DMS79 (cell line): ENCODE results near the gene WBP1.
"Not testable (repeated sequence)": the region's sequence is repeated elsewhere in the genome, so short reads cannot be mapped to it uniquely, and the experiment has no call there.

Experiments
- DNase-seq: peaks from one replicate; lab custom pipeline; 2025; lab: John Stamatoyannopoulos, UW

Gene WBP1

DNA sequence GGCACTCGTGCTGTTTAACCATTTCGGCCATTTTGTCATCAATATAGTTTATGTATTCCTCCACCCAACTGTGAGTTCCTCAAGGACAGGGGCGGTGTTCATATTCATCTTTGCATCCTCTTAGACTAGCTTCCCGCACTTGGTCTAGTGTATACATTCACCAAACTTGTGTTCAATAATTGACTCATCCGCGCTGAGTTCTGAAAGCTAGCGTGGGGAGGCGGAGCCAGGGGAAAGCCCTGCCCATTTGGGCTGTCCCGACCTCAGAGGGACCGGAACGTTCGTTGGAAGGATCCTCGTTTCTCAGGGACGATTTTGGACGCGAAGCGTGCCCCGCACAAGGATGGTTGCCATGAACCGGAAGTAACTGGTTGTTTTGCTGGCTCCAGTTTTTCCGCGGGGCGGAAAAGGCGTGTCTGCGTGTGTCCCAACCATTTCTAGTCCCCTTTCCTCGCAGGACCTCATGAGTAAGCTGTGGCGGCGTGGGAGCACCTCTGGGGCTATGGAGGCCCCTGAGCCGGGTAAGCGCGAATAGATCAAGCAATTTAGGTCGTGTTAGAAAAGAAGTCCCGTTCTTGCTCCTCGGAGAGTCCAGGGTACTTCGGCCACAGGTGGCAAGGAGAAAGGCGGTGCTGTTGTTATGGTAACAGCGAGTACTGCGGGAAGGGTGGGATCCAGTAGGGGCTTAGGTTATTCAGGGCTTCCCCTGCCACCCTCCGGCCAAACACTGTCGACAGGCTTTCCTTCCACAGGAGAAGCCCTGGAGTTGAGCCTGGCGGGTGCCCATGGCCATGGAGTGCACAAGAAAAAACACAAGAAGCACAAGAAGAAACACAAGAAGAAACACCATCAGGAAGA, 3.4 kb upstream of the WBP1 start, which contains the start of gene INO80B:
Gene INO80B (plus strand): TSS at position 434 of the 858 bp plus-strand sequence. CDS start 30 bp downstream, at position 464.
- peak; percentile 79 for DNase-seq

DNA sequence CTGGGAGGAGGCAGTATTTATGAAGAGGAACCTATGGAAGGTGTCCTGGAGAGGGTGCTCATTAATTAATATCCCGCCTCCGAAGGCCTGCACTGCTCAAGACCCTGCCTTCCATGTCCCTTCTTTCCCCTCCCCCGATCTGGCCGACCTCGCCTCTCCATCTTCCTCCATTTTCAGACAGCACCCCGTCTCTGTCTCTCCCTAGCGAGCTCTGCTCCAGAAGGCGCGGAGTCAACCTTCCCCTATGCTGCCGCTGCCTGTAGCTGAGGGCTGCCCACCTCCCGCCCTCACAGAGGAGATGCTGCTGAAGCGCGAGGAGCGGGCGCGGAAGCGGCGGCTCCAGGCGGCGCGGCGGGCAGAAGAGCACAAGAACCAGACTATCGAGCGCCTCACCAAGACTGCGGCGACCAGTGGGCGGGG, 1.1 kb upstream of the WBP1 start:
- peak; percentile 58 for DNase-seq

DNA sequence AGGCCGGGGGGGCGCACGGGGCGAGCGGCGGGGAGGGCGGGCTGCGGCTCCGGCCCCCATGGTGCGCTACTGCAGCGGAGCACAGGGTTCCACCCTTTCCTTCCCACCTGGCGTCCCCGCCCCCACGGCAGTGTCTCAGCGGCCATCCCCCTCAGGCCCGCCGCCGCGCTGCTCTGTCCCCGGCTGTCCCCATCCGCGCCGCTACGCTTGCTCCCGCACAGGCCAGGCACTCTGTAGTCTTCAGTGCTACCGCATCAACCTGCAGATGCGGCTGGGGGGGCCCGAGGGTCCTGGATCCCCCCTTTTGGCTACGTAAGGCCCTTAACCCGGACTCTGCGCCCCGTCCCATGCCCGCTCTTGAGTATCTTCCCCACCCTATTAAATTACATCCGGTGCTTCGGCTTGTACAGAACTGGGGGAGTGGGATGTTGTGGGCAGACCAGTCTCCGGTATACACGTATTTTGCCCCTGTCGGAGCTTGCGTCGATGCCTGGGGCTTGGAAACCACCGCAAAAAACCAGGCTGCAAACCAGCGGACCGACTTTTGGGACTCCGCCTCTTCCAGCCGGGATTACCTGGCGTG, 598 bp upstream of the WBP1 start:
- peak; percentile 58 for DNase-seq

DNA sequence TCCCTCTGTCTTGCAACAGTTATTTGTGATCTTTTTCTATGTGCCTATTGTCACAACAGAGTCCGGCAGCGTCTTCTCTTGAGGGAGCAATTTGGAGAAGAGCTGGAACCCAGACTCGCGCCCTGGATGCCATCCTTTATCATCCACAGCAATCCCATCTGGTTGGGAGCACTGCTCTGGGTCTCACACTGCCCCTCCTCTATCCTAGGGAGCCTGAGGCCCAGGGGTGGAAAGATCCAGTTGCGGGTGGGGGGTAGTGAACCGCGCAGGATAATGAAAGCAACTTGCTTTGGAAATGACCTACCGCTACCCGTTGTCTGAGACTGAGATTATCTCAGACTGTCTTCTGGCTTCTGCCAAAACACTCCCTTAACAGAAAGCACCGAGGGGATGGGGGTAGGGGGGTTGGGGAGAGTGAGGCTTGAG, 713 bp downstream of the WBP1 start:
- no peak for DNase-seq

DNA sequence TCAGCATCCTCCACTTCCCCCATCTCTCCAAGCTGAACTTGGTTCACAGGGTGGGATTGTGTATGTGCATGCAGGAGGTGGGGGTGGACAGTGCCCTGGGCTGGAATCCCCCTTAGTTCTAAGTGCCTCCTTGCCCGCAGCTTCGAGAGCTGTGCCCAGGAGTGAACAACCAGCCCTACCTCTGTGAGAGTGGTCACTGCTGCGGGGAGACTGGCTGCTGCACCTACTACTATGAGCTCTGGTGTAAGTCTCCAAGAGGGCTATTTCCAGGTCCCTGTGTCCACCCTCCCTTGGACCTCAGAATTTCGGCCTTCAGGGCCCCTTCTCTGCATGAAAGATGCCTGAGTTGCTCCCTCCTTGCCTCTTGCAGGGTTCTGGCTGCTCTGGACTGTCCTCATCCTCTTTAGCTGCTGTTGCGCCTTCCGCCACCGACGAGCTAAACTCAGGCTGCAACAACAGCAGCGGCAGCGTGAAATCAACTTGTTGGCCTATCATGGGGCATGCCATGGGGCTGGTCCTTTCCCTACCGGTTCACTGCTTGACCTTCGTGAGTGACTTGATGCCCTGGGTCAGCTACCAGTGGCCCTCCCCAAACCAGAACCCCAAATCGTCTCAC, 1.4 kb downstream of the WBP1 start:
- DNase-seq = not testable (repeated sequence)

DNA sequence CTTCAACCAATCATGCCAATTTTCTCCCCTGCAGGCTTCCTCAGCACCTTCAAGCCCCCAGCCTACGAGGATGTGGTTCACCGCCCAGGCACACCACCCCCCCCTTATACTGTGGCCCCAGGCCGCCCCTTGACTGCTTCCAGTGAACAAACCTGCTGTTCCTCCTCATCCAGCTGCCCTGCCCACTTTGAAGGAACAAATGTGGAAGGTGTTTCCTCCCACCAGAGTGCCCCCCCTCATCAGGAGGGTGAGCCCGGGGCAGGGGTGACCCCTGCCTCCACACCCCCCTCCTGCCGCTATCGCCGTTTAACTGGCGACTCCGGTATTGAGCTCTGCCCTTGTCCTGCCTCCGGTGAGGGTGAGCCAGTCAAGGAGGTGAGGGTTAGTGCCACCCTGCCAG, 1.9 kb downstream of the WBP1 start:
- DNase-seq = not testable (repeated sequence)

DNA sequence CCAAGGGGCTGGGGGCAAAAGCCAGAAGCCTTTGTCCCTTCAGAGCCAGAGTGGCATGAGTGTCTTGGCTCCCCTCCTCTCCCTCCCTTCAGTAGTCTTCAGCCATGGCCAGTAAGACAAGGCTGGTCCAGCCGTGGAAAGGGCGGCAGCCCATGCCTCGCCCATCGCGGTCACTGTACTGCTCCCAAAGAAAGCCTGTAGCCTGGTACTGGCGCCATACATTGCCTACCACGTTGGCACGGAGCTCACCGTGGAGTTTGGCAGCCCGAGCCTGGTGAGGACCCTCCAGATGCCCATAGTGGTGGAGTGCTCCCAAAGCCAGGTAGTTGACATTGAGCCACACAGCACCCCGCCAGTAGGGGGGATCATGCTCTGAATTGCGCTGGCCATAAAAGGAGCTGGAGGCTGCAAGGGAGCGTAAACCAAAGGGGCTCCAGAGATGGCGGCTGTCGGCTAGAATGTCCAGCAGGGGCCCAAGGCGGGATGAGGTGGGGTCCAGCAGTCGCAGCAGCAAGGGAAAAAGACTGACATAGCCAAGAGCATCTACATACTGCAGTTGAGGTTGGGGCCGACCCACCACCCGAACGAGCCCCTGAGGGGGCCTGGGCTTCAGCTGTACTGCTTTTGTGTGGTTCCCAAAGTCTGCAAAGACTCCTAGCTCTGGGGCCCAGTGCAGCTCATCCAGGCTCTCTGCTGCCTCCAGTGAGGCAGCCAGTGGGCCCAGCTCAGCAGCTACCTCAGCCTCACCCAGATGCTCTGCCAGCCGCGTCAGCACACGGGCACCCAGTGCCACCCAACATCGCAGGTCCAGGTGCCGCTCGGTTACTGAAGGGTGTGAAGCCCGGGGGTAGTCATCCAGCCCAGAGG, 3.2 kb downstream of the WBP1 start:
- DNase-seq = no peak

DNA sequence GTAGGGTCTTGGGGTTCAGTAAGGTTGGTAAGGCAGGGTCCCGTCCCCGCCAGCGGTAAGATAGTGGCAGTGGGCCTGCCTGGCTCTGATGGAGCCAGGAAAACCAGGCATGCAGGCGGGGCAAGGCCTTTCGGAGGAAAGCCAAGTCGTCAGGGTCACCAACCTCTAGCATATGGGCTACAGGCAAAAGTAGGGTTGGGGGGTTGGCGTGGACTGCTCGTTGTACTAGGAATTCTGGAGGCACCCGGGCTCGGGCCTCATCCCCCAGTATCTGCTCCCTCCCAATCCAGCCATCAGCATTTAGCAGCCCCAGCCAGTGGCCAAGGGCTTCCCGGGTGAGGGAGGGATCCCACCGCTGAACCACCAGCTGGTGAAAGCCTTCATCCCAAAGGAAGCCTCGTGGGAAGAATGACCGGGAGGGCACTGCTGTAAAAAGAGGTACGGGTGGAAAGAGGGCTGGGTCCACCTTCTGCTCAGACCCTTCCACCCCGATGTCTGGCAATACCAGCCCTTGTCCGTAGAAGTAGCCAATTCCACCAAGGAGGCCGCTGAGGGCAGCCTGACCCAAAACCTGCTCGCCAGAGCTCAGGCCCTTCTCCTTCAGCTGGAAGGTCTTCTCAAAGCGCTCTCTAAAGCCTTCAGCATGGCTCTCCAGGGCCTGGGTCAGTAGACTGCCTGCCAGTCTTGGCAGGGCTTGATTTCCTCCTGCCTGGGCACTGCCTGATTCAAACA, 4.0 kb downstream of the WBP1 start:
- DNase-seq = no peak

DNA sequence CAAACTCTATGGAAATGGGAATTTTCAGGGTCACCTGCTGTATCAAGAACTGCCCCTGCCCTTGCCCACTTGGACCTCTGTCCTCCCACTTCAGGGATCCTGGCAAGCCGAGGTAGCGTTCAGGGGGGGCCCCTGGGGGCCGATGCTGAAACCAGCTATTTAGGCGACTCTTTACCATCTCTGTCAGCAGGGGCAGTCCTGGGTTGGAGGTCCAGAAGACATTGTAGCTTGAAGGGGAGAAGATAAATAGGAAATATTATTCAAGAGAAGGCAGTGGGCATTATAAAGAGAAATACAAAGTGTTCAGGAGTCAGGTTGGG, 4.5 kb downstream of the WBP1 start:
- no peak for DNase-seq

DNA sequence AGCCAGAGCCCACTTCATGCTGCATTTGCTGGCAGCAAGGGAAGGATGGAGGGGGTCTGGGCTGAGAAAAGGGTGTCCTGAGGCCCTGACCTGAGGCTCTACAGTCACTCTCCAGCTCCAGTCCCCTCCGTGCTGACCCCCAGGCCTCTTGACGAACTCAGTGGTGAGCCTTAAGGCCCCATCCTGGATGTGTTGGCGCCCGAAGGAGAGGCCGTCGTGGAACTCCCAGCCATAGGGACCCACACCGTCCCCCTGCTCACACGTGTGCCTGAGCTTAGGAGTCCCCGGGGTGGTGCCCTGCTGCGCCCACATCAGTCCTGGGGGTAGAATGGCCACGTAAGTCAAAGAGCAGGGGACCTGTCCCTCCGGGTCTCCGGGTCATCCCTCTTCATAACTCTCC, 6.2 kb downstream of the WBP1 start:
- no peak for DNase-seq

DNA sequence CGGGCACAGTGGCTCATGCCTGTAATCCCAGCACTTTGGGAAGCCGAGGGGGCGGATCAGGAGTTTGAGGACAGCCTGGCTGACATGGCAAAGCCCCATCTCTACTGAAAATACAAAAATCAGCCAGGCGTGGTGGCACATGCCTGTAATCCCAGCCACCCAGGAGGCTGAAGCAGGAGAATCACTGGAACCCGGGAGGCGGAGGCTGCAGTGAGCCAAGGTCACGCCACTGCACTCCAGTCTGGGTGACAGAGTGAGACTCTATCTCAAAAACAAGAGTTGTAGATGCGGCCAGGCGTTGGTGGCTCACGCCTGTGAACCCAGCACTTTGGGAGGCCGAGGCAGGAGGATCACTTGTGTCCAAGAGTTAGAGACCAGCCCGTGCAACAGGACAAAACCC, 12.5 kb downstream of the WBP1 start:
- not testable (repeated sequence) for DNase-seq

DNA sequence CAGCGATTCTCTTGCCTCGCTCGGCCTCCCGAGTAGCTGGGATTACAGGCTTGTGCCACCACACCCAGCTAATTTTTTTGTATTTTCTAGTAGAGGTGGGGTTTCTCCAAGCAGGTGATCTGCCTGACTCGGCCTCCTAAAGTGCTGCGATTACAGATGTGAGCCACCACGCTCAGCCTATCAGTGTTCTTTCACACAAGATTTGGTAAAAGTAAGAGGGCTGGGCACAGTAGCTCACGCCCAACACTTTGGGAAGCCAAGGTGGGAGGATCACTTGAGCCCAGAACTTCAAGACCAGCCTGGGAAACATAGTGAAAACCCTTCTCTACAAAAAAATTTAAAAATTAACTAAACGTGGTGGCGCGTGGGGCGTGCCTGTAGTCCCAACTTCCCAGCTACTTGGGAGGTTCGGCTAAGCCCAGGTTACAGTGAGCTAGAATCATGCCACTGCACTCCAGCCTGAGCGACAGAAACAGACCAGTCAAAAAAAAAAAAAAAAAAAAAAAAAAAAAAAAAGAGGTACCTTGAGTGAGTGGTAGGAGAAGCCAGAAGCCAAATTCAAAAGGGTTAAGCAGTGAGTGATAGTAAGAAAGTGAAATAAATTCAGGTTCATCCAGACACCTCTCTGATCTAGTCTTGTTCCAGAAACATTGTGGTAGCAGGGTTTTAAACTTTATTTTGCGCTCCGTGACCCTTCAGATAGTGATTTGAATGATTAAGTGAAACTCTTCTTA, 13.3 kb downstream of the WBP1 start:
- DNase-seq = no peak

DNA sequence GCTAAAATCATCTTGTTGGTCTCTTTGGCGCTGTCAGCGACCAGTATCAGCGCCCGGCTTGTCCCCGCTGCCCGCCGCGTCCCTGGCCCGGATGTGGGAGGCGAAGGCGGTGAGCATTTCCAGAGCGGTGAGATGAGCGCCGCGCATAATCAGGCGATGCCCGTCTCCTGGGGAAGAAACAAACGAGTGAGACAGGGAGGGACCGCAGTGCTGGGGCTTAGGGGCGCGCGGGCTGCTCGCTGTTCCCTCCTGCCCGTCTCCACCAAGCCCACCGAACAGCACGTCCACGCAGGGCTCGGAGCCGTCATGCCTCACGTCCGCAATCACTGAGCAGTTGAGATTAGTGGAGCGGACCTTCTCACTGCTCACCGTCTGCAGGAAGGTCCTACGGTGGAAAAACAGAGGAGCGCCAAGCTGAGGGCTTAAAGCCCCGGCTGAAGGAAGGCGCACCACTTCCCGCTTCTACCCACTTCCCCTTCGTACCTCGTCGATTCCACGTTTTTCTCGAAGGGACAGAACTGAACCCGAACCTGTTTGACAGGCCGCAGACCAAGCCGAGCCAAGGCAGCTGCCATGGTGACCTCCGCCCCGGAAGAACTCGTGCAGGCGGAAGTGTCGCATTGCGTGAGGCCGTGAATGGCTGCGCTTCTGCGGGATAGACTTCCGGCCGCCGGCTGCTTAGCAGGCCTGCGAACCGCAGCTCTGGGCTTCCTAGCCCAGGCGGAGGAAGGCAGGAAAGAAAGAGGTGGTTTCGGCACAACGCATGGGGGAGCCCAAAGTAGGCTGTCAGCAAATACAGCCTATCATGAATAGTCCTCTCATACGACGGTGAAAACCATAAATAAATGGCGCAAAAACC, 14.1 kb downstream of the WBP1 start, which contains the start of gene MRPL53:
Gene MRPL53 (minus strand): TSS at position 595 of the 859 bp plus-strand sequence. CDS start 20 bp downstream, at position 575.
- peak; percentile 72 for DNase-seq

DNA sequence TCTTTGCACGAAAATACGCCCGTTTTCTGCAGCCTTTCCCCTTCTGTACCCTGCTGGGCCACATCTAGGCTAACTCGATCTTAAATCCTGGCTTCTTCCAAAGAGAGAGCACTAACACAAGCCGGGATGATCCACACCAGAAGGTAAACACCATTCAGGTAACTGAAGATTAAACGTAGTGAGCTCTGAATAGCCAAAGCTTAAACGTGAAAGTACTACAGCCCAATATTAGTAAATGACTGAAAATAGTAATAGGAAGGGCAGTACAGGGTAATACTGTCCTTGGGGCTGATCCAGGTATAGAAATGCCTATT, 14.7 kb downstream of the WBP1 start:
- DNase-seq = no peak

DNA sequence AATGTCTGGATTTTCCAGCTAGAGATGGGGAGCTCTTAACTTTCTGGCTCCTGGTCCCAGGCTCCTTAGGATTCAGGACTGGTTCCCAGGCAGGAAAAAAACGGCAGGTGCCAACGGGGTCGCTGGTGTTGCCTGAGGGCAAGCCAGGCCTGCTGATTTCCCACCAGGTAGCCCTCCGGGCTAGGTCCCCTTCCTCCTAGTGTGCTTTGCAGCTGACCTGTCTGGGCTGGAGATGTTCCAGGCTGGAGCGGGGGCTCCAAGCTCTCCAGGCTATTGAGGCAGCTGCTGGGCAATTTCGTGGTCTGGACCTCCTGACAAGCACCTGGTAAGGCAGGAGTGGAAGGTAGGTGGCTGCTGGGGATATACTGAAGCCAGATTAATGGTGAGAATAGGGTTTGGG, 16.2 kb downstream of the WBP1 start:
- DNase-seq = no peak

DNA sequence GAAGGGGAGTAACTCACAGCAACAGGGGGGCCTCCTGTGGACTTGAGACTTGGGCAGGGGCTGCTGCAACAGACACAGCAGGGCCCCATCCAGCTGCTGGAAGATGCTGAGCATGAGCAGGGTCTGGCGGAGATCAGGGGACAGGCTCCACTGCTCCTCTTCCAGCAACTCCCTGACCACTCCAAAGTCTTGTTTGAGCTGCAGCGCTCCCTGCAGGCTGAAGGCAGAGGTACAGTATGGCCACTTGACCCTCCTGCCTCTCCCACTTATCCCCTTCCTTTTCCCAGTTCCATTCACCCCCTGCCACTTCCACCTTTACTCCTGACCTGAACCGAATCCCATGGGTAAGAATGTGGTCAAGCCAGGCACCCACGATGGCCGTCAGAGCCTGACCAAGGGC, 16.7 kb downstream of the WBP1 start:
- no peak for DNase-seq

DNA sequence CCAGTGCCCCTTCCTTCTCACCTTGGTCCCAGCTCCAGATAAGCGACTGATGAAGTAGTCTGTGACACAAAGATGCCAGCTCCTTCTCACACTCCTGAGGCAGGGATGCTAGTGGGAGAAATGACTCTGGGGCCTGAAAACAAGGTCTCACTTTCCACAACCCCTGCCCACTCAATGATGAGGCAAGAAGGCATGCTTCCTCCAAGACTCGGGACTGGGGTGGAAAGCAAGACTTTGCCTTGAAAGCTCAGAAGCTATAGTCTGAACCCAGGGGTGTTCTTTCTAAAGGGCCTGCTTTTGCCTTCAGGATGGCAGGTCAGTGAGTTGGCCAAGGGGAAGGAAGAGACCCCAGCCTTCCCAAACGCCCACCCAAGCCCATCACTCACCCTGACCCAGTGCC, 23.2 kb downstream of the WBP1 start:
- DNase-seq = no peak

DNA sequence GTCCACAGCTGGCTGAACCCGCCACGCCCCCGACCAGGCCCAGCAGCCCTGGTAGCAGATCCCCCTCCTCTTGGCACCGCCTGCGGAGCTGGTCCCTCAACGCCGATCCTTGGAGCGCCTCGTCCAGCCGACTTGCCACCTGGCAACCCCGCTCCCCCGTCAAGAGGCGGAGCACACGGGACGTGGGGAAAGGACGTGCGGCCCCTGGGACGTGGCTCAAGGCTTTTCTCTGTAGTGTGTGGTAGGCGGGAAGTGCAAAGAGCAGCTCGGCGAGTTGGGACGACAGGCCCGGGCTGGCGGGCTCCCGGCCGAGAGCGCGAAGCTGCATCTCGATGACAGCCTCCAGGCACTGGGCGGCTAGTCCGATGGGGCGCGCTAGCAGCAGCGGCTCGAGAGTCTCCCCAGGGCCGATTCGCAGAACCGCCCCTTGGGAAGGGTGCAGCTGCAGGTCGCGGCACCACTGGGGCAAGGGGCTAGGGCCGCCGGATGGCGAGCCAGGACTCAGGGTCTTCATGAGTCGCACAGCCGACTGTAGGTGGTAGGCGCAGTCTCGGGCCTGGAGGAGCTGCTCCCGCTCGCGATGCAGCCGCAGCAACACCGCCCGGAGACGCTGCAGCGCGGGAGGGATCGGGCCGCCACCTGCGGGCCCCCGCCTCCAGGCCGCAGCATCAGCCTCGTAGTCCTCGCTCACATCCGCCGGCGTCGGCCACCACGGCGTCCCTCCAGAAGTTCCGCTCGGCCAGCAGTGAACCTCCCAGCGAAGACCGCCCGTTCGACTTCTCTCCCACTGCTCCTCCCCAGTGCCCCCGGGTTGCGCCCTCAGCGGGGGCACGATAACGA, 23.9 kb downstream of the WBP1 start:
- DNase-seq = no peak
